Cerebellar cortex (tissue), 1 donor: ENCODE results near the gene HEXIM2.
A peak's percentile ranks its signal among the peaks of the same experiment; 100 is the strongest.

Source experiments
- DNase-seq: peaks from one replicate; pipeline ENCODE4 v3.0.0-alpha.2; 2015; ENCODE audit warnings: low spot score

Gene HEXIM2

DNA sequence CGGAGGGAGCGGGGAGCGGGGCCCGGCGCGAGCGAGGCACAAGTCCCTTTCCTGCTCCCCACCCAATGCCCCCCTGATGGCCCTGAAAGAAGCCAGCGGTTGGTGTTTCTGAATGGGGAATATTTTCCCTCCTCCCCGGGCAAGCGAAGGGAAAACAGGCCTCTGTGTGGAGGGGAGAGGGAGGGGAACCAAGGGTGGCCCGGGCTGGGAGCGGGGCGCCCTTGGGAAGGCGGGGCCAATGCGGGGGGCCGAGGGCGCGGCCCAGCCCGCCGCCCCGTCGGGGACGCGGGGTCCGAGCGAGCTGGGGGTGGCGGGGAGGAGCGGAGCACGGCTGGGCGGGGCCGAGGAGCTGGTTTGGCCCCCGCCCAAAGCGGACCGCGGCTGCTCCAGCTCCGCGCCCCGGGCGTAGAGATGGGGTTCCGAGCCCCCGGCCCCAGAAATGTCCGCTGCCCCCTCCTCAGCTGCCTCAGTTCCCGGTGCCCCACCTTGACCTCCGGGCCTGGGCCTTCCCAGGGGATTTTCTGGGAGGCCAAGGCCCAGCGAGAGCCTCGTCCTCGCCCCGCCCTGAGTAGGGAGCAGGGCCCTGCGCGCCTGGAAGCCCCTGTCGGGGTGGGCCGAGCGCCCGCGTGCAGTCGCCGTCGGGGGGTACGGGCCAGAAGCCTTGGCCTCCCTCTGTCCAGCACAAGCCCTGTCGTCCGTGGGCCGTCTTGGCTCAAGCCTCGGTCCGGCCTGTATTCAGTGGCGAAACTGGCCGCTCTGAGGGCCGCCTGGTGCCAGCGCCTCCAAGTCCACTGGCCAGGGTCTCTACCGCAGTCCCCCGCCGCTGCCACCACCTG is 17.3 kb upstream of the HEXIM2 start:
- DNase-seq = no peak

DNA sequence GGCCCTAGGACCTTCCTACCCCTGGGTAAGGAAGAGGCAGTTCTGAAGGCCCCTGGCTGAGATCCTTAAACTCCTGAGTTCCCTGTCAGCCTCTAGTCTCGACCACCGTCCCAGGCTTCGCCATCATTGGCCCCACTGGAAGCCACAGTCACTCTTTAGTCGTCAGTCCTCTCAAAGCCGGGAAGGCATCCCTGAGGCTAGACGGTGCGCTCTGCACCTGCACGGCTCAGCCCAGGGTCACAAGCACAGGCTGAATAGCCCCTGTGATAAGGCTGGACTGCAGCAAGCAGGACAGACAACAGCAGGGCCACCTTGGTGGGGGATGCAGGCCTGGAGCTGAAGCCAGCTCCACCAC is 16.7 kb upstream of the HEXIM2 start:
- no peak for DNase-seq

DNA sequence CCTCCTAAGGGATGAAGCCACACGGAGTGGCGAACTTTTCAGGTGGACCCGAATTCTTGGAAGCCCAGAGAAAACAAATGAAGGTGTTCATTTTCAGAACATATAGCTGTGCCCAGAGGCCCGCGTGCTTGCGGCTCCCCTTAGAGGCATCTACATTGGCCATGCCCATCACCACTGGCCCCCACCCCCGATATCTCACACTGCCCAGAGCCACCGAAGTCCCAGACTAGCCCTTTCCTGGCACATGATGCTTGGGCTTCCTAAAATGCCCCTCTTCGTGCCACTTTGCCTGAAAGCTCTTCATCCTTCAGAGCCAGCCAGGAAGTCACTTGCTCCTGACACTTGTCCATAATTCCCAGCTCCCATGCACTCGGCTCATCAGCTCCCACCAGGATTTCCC is 15.5 kb upstream of the HEXIM2 start:
- no peak for DNase-seq

DNA sequence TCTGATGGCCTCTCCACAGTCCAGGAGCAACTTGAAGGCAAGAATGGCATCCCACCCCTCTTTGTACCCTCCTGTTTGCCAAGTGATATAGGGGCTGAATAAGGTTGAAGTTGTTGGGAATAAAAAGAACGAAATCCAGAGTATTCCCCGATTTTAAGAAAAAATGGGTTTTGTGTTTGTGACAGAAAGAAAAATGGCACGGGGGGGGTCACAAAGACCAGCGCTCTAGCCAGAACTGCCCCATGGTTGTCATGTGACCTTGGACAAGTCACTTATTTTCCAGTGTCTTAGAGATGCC is 15.1 kb upstream of the HEXIM2 start:
- DNase-seq = no peak

DNA sequence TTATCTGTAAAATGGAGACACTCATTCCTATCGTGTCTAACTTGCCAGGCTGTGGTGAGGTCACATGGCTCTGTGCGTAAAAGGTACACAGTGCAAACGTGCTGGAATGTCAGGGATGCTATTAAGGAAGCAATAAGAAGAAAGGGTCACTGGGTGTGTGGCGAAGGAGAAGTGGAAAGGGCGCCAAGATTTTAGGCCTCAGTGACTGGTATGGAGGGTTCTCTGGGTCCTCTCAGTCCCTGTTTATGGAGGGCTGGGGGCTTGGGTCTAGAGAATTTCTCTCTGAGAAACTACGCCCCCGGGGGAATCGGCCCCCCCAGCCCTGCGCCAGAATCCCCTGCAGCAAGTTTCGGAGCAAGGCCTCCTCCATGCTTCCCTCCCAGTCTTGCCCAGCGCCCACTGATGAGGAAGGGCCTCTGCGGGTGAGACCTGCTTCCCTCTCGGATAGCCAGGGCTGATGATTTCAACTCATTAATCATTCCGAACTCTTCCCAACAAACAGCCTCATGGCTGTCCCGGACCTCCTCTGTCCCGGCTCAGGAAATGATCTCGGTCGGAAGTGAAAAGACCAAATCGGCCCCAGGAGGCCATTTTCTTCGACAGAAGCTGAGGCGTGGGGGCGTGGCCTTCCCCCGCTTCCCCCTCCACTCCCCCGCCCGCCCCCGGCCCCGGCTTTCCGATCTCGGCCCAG is 14.6 kb upstream of the HEXIM2 start:
- no peak for DNase-seq

DNA sequence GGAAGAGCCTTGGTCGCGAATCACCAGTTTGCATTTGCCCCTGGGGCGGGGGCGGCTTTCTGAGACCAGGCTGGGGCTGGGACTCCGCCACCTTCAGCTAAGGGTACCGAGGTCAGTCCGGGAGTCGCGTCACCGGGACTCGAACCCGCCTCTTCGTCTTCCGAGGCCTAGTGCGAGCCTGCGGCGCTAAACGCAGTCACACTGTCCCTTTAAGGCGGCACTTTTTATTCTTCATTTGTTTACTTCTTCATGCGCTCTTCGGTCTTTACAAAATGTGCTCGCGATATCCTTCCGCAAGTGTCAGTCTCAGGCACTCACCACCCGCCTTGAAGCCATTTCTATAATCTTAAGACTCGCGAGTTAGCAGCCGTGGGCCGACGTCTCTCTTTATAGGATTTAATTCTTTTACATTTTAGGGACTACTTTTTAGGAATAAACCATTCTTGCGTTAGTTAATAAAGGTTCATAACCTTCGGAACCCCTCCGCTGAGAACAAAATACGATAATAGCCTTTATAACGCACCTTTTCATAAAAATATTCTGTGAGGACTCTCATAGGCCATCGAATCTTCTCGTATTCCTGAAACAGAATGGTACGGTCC is 14.0 kb upstream of the HEXIM2 start:
- peak; percentile 95 for DNase-seq

DNA sequence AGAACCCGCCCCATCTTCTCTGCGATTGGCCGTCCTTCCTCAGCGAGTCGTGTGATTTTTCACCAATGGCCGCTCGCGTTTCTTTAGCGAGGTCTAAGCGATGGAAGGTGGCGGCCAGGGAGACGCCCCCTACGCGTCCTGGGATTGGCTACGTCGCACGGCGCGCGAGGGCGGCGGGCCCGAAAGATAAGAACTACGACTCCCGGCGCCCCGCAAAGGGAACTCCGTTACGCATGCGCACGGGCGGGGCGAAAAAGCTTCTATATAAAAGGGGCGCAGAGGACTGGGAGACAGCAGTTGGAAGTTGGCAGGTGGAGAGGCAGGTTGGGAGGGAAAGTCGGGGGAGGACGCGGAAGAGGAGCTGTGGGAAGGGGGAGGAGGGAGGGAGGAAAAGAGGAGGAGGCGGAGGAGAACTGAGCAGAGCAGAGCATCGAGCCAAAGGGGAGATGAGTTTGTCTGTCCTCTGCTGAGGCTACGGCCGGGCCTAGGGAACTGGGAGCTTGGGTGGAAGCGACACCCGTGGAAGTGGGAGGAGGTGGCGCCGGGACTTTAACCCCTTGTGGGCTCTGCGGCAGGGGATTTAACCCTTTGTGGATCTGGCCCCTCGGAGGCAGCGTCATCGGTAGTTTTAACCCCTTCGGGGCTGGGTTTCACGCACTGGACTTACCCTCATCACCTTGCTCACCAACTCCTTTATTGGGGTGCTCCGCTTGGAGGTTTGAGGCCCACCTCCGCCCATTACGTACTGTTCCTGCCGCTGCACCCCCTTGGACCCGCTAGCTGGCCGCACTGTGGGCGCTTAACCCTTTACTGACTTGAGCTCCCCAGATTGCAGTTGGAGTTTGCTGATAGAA is 13.3 kb upstream of the HEXIM2 start, which contains the start of gene HEXIM1:
TSS of gene HEXIM1 (plus strand) at position 293 of the 854 bp plus-strand sequence. CDS start 716 bp downstream, outside the sequence.
- DNase-seq = peak; percentile 99

DNA sequence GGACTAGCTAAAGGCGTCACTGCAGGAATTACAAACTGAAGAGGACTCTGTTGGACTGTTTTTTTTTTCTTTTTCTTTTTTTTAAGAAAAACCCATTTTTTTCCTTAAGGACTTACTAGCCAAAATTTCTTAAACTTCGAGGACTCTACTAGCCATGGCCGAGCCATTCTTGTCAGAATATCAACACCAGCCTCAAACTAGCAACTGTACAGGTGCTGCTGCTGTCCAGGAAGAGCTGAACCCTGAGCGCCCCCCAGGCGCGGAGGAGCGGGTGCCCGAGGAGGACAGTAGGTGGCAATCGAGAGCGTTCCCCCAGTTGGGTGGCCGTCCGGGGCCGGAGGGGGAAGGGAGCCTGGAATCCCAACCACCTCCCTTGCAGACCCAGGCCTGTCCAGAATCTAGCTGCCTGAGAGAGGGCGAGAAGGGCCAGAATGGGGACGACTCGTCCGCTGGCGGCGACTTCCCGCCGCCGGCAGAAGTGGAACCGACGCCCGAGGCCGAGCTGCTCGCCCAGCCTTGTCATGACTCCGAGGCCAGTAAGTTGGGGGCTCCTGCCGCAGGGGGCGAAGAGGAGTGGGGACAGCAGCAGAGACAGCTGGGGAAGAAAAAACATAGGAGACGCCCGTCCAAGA is 12.5 kb upstream of the HEXIM2 start:
- DNase-seq = peak; percentile 89

DNA sequence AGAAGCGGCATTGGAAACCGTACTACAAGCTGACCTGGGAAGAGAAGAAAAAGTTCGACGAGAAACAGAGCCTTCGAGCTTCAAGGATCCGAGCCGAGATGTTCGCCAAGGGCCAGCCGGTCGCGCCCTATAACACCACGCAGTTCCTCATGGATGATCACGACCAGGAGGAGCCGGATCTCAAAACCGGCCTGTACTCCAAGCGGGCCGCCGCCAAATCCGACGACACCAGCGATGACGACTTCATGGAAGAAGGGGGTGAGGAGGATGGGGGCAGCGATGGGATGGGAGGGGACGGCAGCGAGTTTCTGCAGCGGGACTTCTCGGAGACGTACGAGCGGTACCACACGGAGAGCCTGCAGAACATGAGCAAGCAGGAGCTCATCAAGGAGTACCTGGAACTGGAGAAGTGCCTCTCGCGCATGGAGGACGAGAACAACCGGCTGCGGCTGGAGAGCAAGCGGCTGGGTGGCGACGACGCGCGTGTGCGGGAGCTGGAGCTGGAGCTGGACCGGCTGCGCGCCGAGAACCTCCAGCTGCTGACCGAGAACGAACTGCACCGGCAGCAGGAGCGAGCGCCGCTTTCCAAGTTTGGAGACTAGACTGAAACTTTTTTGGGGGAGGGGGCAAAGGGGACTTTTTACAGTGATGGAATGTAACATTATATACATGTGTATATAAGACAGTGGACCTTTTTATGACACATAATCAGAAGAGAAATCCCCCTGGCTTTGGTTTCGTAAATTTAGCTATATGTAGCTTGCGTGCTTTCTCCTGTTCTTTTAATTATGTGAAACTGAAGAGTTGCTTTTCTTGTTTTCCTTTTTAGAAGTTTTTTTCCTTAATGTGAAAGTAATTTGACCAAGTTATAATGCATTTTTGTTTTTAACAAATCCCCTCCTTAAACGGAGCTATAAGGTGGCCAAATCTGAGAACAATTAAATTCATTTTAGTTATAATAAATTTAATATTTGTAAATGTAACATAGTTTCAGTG is 11.7 kb upstream of the HEXIM2 start:
- DNase-seq = peak; percentile 57

DNA sequence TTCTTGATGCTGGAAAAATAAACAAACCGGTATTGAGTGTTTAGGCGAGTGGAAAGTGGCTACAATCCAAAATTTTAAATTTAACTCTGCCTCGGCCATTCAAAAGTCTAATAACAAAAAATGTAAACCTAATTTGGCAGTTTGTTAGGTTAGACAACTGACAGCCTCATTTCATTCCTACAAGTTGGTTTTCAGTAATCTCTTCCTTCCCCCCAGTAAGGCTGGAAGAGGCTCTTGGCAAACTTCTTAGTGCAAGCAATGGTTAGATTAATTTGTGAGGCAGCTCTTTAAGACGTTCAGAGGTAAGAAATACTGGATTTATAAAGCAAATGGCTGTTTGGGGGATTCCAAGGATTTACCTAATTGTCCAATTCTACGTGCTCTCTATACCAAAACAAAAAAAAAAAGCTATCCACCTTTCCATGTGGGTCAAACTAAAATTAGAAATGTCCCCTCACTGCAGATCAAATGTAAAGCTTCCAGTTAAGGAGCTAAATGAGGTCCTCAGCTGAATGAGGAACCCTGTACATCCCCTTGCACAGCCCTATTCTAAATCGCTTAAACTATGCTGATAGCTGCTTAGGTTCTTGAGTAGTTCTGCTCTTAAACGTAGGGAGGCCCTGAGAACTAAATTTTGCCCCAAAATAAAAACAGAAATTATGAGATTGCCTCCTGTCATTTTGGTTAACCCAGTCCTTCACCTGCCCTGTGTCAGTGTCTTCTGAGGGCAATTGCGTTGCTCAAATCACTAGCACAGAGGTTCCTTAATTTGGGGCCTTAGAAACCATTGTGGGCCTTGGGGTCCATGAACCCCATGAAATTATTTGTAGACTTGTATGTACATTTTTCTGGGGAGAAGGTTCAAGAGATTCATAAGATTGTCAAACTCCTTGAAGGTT is 10.5 kb upstream of the HEXIM2 start:
- peak; percentile 56 for DNase-seq

DNA sequence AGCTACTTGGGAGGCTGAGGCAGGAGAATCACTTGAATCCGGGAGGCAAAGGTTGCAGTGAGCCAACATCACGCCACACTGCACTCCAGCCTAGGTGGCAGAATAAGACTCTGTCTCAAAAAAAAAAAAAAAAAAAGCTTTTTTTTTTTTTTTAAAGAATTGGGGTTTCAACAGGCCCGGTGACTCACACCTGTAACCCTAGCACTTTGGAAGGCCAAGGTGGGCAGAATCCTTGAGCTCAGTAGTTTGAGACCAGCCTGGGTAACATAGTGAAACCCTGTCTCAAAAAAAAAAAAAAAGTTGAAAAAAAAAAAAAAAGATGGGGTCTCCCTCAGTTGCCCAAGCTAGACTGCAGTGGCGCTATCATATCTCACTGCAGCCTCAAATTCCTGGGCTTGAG is 6.6 kb upstream of the HEXIM2 start:
- no peak for DNase-seq

DNA sequence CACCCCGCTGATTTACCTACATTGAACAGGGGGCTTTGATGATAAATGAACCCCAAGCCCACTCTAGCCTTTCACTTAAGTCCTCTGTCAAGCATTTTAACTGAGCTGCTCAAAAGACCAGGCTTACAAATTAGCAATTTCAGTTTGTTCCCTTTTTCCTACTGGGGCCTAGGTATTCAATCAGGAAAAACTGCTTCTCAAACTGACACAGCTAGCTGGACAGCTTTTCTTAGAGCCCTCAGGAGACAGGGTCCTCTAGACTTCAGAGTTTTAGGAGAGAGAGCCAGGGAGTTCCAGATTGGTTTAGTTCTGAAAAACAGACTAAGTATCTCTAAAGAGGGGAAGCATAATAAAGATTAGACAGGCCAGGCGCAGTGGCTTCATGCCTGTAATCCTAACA is 6.2 kb upstream of the HEXIM2 start:
- DNase-seq = no peak

DNA sequence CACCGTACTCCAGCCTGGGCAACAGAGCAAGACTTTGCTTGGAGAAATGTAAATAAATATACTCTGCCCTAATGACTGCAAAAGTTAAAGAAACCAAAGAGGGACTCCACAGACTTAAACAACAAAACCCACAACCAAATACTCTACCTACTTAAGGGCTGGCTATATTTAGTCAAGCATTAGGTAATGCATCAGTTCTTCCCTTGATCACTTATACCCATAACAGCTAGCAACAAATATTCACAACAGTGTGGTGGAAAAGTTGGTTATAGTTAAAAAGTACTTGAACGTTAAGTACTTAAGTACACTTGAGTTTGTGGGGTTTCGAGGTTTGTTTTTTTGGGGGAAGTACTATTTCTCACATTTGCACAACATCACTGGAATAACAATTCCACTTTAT is 5.4 kb upstream of the HEXIM2 start:
- DNase-seq = no peak

DNA sequence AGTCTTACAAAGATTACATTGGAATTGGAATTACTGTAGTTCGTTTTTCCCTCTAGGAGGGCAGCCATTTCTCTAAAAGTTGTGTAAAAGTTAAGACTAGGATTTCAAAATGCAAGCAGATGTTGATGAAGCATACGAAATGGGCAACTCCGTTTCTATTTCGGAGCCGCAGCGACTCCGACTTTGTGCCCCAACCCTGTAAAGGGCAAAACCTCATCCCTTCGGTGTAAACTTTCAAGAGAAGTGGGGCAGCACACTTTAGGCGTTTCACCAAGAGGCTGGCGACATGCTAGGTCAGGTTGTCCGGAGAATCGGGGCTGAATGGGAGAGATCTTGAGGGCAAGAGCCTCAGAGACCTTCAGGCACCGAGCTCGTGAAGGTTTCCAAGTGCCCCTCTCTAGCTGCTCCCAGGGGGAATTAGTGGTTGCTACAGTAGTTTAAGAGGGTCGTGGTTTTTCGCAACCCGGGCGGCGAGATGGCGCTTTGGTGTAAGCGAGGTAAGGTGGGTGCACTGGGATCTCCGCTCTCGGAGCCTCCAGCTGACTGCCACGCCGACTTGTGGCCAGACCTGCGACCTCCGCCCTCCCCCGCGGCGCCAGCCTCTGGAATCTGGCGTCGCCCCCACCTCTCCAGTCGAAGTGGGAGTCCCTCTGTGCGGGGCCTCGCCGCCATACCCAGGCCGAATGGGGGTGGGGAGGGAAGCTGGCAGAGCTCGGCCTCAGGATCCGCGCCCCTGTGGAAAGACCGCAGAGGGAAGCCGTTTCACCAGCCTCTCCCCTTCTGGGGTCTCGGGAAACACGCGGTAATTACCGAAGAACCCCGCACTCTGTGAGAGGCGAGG is 1.0 kb upstream of the HEXIM2 start:
- DNase-seq = peak; percentile 75

DNA sequence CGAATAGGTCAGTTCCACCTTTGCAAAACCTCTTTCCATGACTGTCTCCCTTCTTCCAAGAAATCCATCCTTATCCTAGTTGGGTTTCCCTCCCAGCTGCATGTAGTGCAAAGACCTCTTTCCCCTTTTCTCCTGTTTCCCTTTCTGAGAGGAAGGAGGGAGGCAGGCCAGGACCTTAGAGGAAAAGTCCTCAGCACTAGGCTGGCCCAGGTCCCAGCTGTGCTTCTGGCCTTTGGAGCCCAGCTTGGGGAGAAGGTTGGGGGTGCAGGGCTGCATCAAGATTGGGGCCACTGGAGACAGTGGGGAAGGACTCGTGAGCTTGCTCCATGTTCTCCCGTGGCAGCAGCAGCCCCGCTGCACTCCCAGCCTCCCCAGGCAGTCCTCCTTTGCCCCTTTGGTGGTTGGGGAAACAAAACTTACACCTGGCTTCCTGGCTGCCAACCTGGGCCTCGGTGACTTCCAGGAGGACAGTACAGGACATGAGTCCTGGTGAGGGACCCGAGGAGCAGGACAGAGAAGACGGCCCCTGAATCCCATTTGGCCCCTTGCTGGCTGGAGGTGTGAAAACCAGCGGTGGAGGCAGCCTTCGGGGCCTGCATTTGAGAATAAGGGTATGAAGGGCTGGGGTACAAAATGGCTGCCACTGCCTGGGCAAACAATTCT is 481 bp downstream of the HEXIM2 start:
- no peak for DNase-seq

DNA sequence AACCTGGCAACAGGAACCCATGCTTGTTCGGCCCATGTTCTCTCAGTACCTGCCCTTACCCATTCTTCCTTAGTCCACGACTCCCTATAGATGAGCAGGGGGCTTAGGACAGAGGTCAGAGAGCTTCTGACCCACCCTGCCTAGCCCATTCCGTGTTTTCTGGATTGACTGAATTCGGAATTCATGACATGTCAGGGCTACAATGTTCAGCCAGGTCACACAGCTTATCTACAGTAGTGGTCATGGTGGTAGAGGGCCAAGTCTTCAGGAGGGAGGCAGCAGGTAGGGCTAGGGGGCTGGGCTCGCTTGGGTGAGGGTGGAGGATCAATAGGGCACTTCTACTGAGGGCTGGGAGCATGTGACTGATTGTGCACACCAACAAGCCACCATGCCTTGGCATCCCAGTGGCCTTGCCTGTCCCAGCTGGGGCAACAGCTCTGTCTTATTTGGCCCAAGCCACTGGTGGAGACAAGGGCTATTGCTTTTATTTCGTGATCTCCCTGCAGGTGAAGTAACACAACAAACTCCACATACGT is 3.1 kb downstream of the HEXIM2 start:
- no peak for DNase-seq

DNA sequence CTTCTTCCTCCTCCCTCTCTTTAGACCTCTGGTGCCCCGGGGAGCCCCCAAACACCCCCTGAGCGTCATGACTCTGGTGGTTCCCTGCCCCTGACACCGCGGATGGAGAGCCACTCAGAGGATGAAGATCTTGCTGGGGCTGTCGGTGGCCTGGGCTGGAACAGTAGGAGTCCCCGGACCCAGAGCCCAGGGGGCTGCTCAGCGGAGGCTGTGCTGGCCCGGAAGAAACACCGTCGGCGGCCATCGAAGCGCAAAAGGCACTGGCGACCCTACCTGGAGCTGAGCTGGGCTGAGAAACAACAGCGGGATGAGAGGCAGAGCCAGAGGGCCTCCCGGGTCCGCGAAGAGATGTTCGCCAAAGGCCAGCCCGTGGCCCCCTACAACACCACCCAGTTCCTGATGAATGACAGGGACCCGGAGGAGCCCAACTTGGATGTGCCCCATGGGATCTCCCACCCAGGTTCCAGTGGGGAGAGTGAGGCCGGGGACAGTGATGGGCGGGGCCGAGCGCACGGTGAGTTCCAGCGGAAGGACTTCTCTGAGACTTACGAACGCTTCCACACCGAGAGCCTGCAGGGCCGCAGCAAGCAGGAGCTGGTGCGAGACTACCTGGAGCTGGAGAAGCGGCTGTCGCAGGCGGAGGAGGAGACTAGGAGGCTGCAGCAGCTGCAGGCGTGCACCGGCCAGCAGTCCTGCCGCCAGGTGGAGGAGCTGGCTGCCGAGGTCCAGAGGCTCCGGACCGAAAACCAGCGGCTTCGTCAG is 7.5 kb downstream of the HEXIM2 start:
- DNase-seq = peak; percentile 52
